Measurements from ENCODE around the gene PTPN11.

GRCh38 chr12:112533528-112533927 lies 114.8 kb downstream of the PTPN11 start:
- TF ChIP-seq SRF (IDR thresholded peaks at IDR 0.05; ENCODE audit: low read depth) = no peak
- no peak for TF ChIP-seq CTCF (IDR thresholded peaks at IDR 0.05 in 2 of 3, conservative IDR thresholded peaks at IDR 0.05 in 1 of 3; ENCODE audit: borderline replicate concordance in 1 of 3, insufficient read depth in 1 of 3, low read depth in 2 of 3, low read length in 2 of 3)
- TF ChIP-seq POLR2A (IDR thresholded peaks at IDR 0.05; ENCODE audit: borderline replicate concordance, extremely low read depth, insufficient read depth, insufficient read length) = no peak
- TF ChIP-seq RAD21 (IDR thresholded peaks at IDR 0.05; ENCODE audit: low read depth) = no peak
- no peak for TF ChIP-seq SIN3A (IDR thresholded peaks at IDR 0.05; ENCODE audit: low read depth)
- no peak for TF ChIP-seq MAX (IDR thresholded peaks at IDR 0.05)
- TF ChIP-seq EZH2phosphoT487 (IDR thresholded peaks at IDR 0.05; ENCODE audit: borderline replicate concordance) = no peak
- no peak for TF ChIP-seq YY1 (IDR thresholded peaks at IDR 0.05; ENCODE audit: extremely low read depth, insufficient replicate concordance, low read depth, low read length)
- TF ChIP-seq ZNF274 (IDR thresholded peaks at IDR 0.05; ENCODE audit: low read depth, low read length) = no peak
- no peak for TF ChIP-seq EGR1 (IDR thresholded peaks at IDR 0.05; ENCODE audit: low read depth)

Measured in HCT116 (cell line).